ENCODE measurements around the gene PLA2G12A. TPM values are rescaled to one million over a fixed set of nuclear protein-coding genes. Genes with fewer than 3 reads are reported as not detected.

The PLA2G12A gene
- total and polyA plus RNA-seq, 4 donors = 10.3 to 34.5 (median 22.6) TPM

DNA sequence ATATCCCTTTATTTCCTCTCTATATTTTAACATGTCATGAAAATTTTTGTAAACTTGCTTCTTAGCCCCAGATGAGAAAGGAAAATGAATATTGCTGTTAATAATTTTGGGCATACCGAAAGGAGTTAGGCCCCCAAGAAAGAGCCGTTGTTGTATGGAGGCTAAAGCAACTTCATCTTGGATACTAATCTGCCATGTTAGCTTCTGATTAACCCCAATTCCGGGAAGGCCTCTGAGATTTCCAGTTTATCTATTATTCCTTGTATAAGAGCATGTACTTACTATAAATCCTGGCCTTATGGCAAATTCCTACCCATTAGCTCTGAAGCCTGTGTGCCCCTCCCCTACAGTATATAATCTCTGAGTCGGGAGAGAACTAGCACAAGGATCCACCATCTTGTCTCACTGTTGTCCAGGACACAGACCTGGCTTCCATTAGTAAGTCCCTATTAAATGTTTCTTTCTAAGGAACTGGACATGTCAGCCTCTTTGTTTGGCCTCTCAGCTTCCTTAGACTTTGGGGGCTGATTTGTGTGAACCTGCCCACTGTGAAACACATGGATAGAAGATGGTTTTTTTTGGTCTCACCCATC lies 20.9 kb upstream of the PLA2G12A start:
- Histone ChIP-seq H3K27me3 (ENCODE audit: control insufficient read depth in 1 of 2, insufficient read depth in 2 of 2, low read length in 1 of 2) (peaks cover 0 to 3% of the 10 kb centered on the region in 2 donors), H3K36me3 (ENCODE audit: control insufficient read depth in 1 of 2, insufficient read depth in 2 of 2, low read length in 1 of 2) (no peaks in the 10 kb centered on the region), H3K4me1 (ENCODE audit: control insufficient read depth in 1 of 2, insufficient read depth in 2 of 2, low read length in 2 of 2) (no peaks in the 10 kb centered on the region), H3K27ac (ENCODE audit: low read depth in 1 of 2, low read length in 2 of 2) (no peak overlapping the region), H3K4me3 (ENCODE audit: low read length in 2 of 2) (no peak overlapping the region), H3K9me3 (ENCODE audit: control insufficient read depth, low read length) (no peaks in the 10 kb centered on the region)
- intact Hi-C loops (cut with DNase I) = no loop called here
- WGBS, 2 donors = 74 to 79% methylated on average over 4 of the region's 4 CpGs
- ATAC-seq (ENCODE audit: low FRiP score) = no peak
- DNase-seq = no peak

DNA sequence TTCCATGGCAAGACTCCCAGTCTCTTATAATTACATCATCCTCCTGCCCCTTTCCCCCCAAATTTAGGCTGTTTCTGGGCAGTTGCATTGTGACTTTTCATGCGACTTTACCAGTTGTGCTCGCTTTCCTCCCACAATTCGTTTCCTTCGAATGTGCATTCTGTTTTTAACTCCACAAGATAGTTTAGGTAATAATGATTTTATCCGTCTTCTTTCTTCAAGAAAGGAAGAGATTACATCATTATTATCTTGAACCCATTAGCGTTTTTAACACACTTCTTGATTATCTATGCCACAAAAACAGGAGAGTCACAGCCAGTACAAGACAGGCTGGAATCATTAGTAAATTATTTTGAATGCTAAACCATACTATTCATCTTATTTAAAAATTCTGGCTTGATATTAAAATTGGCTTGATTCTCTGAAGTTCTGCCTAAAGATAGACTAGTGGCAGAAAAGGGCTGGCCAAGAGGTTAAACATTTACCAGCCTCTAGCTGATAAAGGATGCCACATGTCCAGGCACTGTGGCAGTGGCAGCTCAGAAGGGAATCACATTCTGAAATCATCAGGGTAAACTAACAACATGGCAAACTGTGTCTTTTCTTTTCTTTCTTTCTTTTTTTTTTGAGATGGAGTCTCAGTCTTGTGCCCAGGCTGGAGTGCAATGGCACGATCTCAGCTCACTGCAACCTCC lies 19.7 kb upstream of the PLA2G12A start:
- DNase-seq (no peak), ATAC-seq (ENCODE audit: low FRiP score) (no peak)
- no peaks in the 10 kb centered on the region for H3K36me3 ChIP-seq (ENCODE audit: control insufficient read depth in 1 of 2, insufficient read depth in 2 of 2, low read length in 1 of 2)
- no peak overlapping the region for H3K4me3 ChIP-seq (ENCODE audit: low read length in 2 of 2)
- intact Hi-C loops (cut with DNase I) = no loop called here
- 73 to 74% methylated on average over 7 of the region's 7 CpGs for WGBS, 2 donors
- no peaks in the 10 kb centered on the region for H3K9me3 ChIP-seq (ENCODE audit: control insufficient read depth, low read length)
- peaks cover 0 to 3% of the 10 kb centered on the region in 2 donors for H3K27me3 ChIP-seq (ENCODE audit: control insufficient read depth in 1 of 2, insufficient read depth in 2 of 2, low read length in 1 of 2)
- no peaks in the 10 kb centered on the region for H3K4me1 ChIP-seq (ENCODE audit: control insufficient read depth in 1 of 2, insufficient read depth in 2 of 2, low read length in 2 of 2)
- no peak overlapping the region for H3K27ac ChIP-seq (ENCODE audit: low read depth in 1 of 2, low read length in 2 of 2)

DNA sequence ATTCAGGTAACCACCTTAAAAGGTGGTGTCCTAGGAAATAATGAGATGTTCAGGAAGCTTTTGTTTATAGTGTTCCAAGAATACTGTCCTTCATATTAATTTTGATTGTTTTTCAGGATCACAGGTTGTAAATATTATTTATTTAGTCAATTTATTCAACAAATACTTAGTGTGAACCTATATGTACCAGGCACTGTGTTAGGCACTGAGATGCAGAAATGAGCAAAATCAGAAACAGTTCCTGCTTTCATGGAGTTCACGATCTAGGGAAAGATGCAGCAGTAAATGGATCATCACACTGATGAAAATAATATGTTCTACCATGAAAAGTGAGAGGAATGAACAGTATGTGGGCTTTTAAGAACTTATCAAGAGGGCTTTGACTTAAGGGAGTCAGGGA lies 18.2 kb upstream of the PLA2G12A start:
- intact Hi-C loops (cut with DNase I) = no loop called here
- no peak overlapping the region for H3K27ac ChIP-seq (ENCODE audit: low read depth in 1 of 2, low read length in 2 of 2)
- H3K9me3 ChIP-seq (ENCODE audit: control insufficient read depth, low read length) = no peaks in the 10 kb centered on the region
- whole genome bisulfite sequencing, 2 donors = 85 to 98% methylated on average over 1 of the region's 1 CpG
- ATAC-seq (ENCODE audit: low FRiP score) (no peak), DNase-seq (no peak)
- peaks cover 0 to 3% of the 10 kb centered on the region in 2 donors for H3K27me3 ChIP-seq (ENCODE audit: control insufficient read depth in 1 of 2, insufficient read depth in 2 of 2, low read length in 1 of 2)
- H3K4me1 ChIP-seq (ENCODE audit: control insufficient read depth in 1 of 2, insufficient read depth in 2 of 2, low read length in 2 of 2) = no peaks in the 10 kb centered on the region
- H3K4me3 ChIP-seq (ENCODE audit: low read length in 2 of 2) = no peak overlapping the region
- no peaks in the 10 kb centered on the region for H3K36me3 ChIP-seq (ENCODE audit: control insufficient read depth in 1 of 2, insufficient read depth in 2 of 2, low read length in 1 of 2)

DNA sequence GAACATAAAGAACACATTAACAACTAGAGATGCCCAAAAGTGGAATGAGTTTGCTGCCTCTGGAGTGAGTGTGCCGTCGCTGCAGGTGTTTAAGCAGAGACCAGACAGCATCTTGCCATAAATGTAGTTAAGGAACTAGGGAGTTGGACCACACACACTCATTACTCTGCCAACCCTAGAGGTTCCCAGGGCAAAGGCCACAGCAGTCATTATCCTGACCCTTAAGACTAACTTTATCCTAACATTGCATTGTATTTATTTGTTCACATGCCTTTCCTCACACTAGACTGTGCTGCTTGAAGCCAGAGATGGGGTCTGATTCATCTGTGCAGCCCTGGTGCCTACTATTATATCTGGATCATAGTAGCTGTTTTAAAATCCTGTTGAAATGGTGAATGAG lies 16.9 kb upstream of the PLA2G12A start:
- no peak overlapping the region for H3K4me3 ChIP-seq (ENCODE audit: low read length in 2 of 2)
- DNase-seq (no peak), ATAC-seq (ENCODE audit: low FRiP score) (no peak)
- intact Hi-C loops (cut with DNase I) = no loop called here
- peaks cover 0 to 3% of the 10 kb centered on the region in 2 donors for H3K27me3 ChIP-seq (ENCODE audit: control insufficient read depth in 1 of 2, insufficient read depth in 2 of 2, low read length in 1 of 2)
- no peaks in the 10 kb centered on the region for H3K9me3 ChIP-seq (ENCODE audit: control insufficient read depth, low read length)
- WGBS, 2 donors = 70 to 80% methylated on average over 2 of the region's 2 CpGs
- H3K4me1 ChIP-seq (ENCODE audit: control insufficient read depth in 1 of 2, insufficient read depth in 2 of 2, low read length in 2 of 2) = no peaks in the 10 kb centered on the region
- no peak overlapping the region for H3K27ac ChIP-seq (ENCODE audit: low read depth in 1 of 2, low read length in 2 of 2)
- no peaks in the 10 kb centered on the region for H3K36me3 ChIP-seq (ENCODE audit: control insufficient read depth in 1 of 2, insufficient read depth in 2 of 2, low read length in 1 of 2)

DNA sequence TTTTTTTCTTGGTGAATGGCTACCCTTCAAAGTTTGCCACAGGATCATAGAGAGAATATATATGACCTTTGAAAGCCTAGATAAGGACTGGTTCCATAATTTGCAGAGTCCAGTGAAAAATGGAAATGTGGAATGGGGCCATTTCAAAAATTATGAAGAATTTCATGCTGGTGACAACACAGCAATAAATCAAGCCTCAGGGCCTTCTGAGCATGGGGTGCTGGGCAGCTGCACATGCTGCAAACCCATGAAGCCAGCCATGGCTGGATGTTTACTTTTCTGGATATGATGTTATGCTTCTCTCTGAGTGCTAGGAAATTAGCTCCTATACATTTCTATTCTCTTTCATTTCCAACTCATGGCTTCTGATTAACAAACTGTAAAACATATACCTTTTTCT lies 16.0 kb upstream of the PLA2G12A start:
- no peaks in the 10 kb centered on the region for H3K9me3 ChIP-seq (ENCODE audit: control insufficient read depth, low read length)
- no peak overlapping the region for H3K4me3 ChIP-seq (ENCODE audit: low read length in 2 of 2)
- intact Hi-C loops (cut with DNase I) = no loop called here
- no peak overlapping the region for H3K27ac ChIP-seq (ENCODE audit: low read depth in 1 of 2, low read length in 2 of 2)
- H3K4me1 ChIP-seq (ENCODE audit: control insufficient read depth in 1 of 2, insufficient read depth in 2 of 2, low read length in 2 of 2) = no peaks in the 10 kb centered on the region
- no peaks in the 10 kb centered on the region for H3K36me3 ChIP-seq (ENCODE audit: control insufficient read depth in 1 of 2, insufficient read depth in 2 of 2, low read length in 1 of 2)
- DNase-seq = no peak
- peaks cover 0 to 3% of the 10 kb centered on the region in 2 donors for H3K27me3 ChIP-seq (ENCODE audit: control insufficient read depth in 1 of 2, insufficient read depth in 2 of 2, low read length in 1 of 2)
- no peak for ATAC-seq (ENCODE audit: low FRiP score)

DNA sequence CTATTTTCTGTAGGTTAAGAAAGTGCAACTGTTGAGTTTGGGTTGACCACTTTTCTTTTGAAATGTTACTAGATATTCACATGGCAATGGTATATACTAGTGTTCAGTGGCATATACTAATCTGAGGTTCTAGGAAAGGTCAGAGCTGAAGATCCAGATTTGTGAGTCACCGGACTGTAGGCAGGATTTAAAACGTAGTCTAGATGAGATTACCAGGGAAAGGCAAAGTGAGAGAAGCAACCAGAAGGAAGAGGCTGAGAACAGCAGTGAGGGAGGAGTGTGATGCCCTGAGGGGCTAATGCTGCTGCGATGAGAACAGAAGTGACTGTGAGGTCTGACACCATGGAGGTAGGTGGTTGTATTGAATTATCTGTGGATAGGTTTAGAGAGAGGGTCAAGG lies 9.7 kb upstream of the PLA2G12A start:
- intact Hi-C loops (cut with DNase I) = no loop called here
- Histone ChIP-seq H3K4me1 (ENCODE audit: control insufficient read depth in 1 of 2, insufficient read depth in 2 of 2, low read length in 2 of 2) (no peaks in the 10 kb centered on the region), H3K36me3 (ENCODE audit: control insufficient read depth in 1 of 2, insufficient read depth in 2 of 2, low read length in 1 of 2) (no peaks in the 10 kb centered on the region), H3K27me3 (ENCODE audit: control insufficient read depth in 1 of 2, insufficient read depth in 2 of 2, low read length in 1 of 2) (no peaks in the 10 kb centered on the region), H3K4me3 (ENCODE audit: low read length in 2 of 2) (no peak overlapping the region), H3K27ac (ENCODE audit: low read depth in 1 of 2, low read length in 2 of 2) (no peak overlapping the region), H3K9me3 (ENCODE audit: control insufficient read depth, low read length) (no peaks in the 10 kb centered on the region)
- ATAC-seq (ENCODE audit: low FRiP score) (no peak), DNase-seq (no peak)
- 69 to 80% methylated on average over 3 of the region's 3 CpGs for WGBS, 2 donors

DNA sequence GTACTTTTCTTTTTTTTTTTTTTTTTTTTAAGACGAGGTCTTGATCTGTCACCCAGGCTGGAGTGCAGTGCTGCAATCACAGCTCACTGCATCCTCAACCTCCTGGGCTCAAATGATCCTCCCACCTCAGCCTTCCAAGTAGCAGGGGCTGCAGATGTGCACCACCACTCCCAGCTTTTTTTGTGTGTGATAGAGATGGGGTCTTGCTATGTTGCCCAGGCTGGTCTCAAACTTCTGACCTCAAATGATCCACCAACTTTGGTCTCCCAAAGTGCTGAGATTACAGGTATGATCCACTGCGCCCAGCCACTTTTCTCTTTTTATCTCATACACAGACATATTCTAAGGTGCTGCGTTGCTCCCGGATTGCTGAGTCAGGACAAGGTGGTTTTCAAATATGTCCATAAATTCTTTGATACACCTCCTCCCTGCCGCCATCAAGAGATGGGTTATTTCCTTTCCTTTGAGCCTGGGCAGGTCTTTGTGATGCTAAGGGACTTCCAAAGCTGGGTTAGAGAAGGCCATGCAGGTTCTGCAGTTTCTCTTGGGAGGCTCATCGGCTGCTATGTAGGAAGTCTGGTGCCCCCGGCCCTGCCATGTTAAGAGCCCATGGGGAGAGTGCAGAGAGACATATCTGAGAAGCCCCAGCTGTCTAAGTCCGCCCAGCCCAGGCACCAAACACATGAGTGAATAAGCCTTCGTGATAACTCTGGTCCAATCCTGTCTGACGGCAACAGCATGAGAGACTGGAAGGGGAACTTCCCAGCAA lies 8.4 kb upstream of the PLA2G12A start:
- H3K4me1 ChIP-seq (ENCODE audit: control insufficient read depth in 1 of 2, insufficient read depth in 2 of 2, low read length in 2 of 2) = no peaks in the 10 kb centered on the region
- intact Hi-C loops (cut with DNase I) = no loop called here
- WGBS, 2 donors = 84 to 86% methylated on average over 9 to 10 of the region's 10 CpGs
- no peaks in the 10 kb centered on the region for H3K36me3 ChIP-seq (ENCODE audit: control insufficient read depth in 1 of 2, insufficient read depth in 2 of 2, low read length in 1 of 2)
- H3K4me3 ChIP-seq (ENCODE audit: low read length in 2 of 2) = no peak overlapping the region
- no peak for DNase-seq
- no peak overlapping the region for H3K27ac ChIP-seq (ENCODE audit: low read depth in 1 of 2, low read length in 2 of 2)
- no peaks in the 10 kb centered on the region for H3K9me3 ChIP-seq (ENCODE audit: control insufficient read depth, low read length)
- H3K27me3 ChIP-seq (ENCODE audit: control insufficient read depth in 1 of 2, insufficient read depth in 2 of 2, low read length in 1 of 2) = no peaks in the 10 kb centered on the region
- no peak for ATAC-seq (ENCODE audit: low FRiP score)

DNA sequence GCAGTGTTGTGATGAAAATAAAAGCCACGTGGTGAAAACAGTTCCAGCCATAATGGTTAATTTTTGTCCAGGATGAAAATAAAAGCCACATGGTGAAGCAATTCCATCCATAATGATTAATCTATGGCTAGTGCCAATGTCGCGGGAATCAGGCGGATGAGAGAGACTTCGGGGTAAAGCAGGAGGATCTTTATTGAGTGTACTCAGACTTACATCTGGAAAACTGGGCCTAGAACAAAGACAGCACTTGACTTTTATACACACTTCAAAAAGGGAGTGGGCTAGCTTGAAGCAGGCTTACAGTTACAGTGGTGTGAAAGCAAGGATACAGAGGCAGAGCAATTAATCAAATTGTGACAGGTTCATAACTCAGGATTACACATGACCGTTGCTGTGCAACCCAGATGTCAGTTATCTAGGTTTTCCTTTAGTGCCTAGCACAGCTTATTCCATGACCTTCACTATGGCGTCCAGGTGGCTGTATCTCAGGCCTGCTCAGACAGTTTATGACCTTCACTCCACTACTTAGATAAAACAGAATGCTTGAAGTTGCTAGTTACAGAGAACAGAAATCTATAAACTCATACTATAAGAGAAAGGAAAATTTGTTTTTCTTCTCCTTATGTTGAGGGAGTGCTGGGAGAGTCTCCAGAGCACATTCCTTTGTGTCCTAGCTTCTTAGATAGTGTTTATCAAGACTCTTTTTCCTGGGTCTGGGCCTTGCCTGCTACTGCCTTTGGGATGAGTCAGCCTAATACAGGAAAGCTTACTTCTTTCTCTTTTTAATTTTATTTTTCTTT lies 5.9 kb upstream of the PLA2G12A start:
- ATAC-seq (ENCODE audit: low FRiP score) = no peak

More for the DNA sequence above, 5.9 kb upstream of the PLA2G12A start:
- intact Hi-C loops (cut with DNase I) = no loop called here
- H3K27me3 ChIP-seq (ENCODE audit: control insufficient read depth in 1 of 2, insufficient read depth in 2 of 2, low read length in 1 of 2) = no peaks in the 10 kb centered on the region
- 71 to 81% methylated on average over 7 of the region's 7 CpGs for WGBS, 2 donors
- H3K4me3 ChIP-seq (ENCODE audit: low read length in 2 of 2) = no peak overlapping the region
- H3K9me3 ChIP-seq (ENCODE audit: control insufficient read depth, low read length) = no peaks in the 10 kb centered on the region
- no peak for DNase-seq
- no peaks in the 10 kb centered on the region for H3K4me1 ChIP-seq (ENCODE audit: control insufficient read depth in 1 of 2, insufficient read depth in 2 of 2, low read length in 2 of 2)
- H3K36me3 ChIP-seq (ENCODE audit: control insufficient read depth in 1 of 2, insufficient read depth in 2 of 2, low read length in 1 of 2) = no peaks in the 10 kb centered on the region
- H3K27ac ChIP-seq (ENCODE audit: low read depth in 1 of 2, low read length in 2 of 2) = no peak overlapping the region

All from aorta (tissue), 5 donors.